Jurkat, Clone E6-1 (cell line): ENCODE measurements around the gene CDH23.

ENCODE experiments used
- DNase-seq: peaks from one replicate; pipeline ENCODE4 v3.0.0-alpha.2; 2011; ENCODE audit warnings: low read depth, low spot score
- H3K4me3 ChIP-seq: 2 replicates; pipeline ENCODE4 v1.5.1; 2011; ENCODE audit warnings: mild to moderate bottlenecking, low read length, control low read depth, moderate library complexity

The CDH23 gene

GRCh38 chr10:71538608-71539260 lies 142.0 kb downstream of the CDH23 start:
- H3K4me3 ChIP-seq, result no peak overlapping the region

GRCh38 chr10:71539442-71540118 lies 142.9 kb downstream of the CDH23 start:
- no peak overlapping the region for H3K4me3 ChIP-seq
- DNase-seq, result no peak

More at GRCh38 chr10:71538608-71539260, 142.0 kb downstream of the CDH23 start:
- DNase-seq, result no peak

- no peak overlapping the region for H3K4me3 ChIP-seq
- no peak for DNase-seq
Measured at GRCh38 chr10:71542478-71542877, 145.8 kb downstream of the CDH23 start.

GRCh38 chr10:71543608-71544170 lies 147.0 kb downstream of the CDH23 start:
- no peak for DNase-seq

GRCh38 chr10:71545001-71545400 lies 148.3 kb downstream of the CDH23 start:
- H3K4me3 ChIP-seq, result no peak overlapping the region
- DNase-seq, result no peak

More at GRCh38 chr10:71543608-71544170, 147.0 kb downstream of the CDH23 start:
- H3K4me3 ChIP-seq, result no peak overlapping the region

GRCh38 chr10:71546220-71546619 lies 149.5 kb downstream of the CDH23 start:
- no peak overlapping the region for H3K4me3 ChIP-seq
- no peak for DNase-seq

- DNase-seq, result no peak
- no peak overlapping the region for H3K4me3 ChIP-seq
Measured at GRCh38 chr10:71547312-71547711, 150.6 kb downstream of the CDH23 start.

- DNase-seq, result peak; percentile 50
- H3K4me3 ChIP-seq, result no peak overlapping the region
Measured at GRCh38 chr10:71547876-71548846, 151.4 kb downstream of the CDH23 start.

- no peak overlapping the region for H3K4me3 ChIP-seq
- no peak for DNase-seq
Measured at GRCh38 chr10:71549766-71550533, 153.2 kb downstream of the CDH23 start.

- no peak for DNase-seq
- no peak overlapping the region for H3K4me3 ChIP-seq
Measured at GRCh38 chr10:71550628-71551027, 153.9 kb downstream of the CDH23 start.

GRCh38 chr10:71551970-71552369 lies 155.2 kb downstream of the CDH23 start:
- H3K4me3 ChIP-seq, result no peak overlapping the region
- no peak for DNase-seq

- no peak for DNase-seq
- no peak overlapping the region for H3K4me3 ChIP-seq
Measured at GRCh38 chr10:71553432-71553831, 156.7 kb downstream of the CDH23 start.

GRCh38 chr10:71554671-71555070 lies 158.0 kb downstream of the CDH23 start:
- H3K4me3 ChIP-seq, result no peak overlapping the region
- no peak for DNase-seq

- H3K4me3 ChIP-seq, result no peak overlapping the region
- no peak for DNase-seq
Measured at GRCh38 chr10:71555087-71555723, 158.5 kb downstream of the CDH23 start.

- H3K4me3 ChIP-seq, result no peak overlapping the region
- no peak for DNase-seq
Measured at GRCh38 chr10:71555724-71556119, 159.0 kb downstream of the CDH23 start.

- DNase-seq, result no peak
- no peak overlapping the region for H3K4me3 ChIP-seq
Measured at GRCh38 chr10:71558991-71559390, 162.3 kb downstream of the CDH23 start.

- DNase-seq, result no peak
- H3K4me3 ChIP-seq, result no peak overlapping the region
Measured at GRCh38 chr10:71561003-71561574, 164.4 kb downstream of the CDH23 start.

GRCh38 chr10:71562181-71562580 lies 165.5 kb downstream of the CDH23 start:
- no peak for DNase-seq
- no peak overlapping the region for H3K4me3 ChIP-seq
